ENCODE data around the gene BPIFA2.
"Not testable (repeated sequence)": the region's sequence is repeated elsewhere in the genome, so short reads cannot be mapped to it uniquely, and the experiment has no call there.

Gene BPIFA2, protein sequence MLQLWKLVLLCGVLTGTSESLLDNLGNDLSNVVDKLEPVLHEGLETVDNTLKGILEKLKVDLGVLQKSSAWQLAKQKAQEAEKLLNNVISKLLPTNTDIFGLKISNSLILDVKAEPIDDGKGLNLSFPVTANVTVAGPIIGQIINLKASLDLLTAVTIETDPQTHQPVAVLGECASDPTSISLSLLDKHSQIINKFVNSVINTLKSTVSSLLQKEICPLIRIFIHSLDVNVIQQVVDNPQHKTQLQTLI

GRCh38 chr20:33167859-33168258, at the start of gene BPIFA2:
TSS of gene BPIFA2 (plus strand) at chr20:33168159. CDS start at chr20:33169146, 987 bp downstream.
- DNase-seq: no peak

DNA sequence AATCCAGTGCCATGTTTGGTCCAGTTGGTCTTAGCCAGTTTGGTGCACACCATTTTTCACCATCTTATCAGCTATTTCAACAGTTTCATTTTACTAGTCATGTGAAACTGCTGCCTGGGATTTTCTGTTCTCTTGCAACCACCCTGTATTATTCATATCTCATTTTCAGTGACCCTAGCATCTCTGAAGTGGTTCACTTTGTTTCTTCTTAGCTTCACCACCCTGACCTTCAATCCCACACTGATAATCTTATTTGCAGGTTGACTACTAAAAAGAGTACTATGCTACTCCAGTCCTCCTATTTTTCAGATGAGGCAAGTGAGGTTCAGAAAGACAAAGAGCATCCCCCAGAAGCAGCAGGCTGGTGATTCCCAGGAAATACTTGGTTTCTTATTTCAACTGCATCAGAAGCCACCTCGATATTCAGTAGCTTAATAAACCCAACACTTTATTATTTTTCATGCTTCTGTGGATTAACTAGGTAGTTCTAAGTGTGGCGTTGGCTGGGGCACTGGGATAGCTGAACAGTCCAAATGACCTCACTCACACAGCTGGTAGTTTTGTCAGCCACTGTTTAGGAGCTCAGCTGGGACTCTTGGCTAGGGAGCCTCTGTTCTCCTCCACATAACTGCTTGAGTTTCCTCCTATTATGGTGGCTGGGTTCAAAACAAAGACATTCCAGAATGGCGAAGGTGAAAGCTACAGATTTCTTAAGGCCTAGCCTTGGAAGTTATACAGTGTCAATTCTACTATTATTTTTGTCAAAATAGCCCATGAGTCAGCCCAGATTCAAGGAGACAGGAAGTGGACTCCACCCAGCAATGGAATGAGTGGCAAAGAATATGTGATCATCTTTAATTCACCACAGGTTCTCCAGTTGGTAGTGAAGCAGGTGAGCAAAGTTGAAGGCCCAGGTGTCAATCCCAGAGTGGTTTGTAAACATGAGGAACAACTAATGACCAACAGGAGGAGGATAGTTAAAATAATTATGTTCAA, 47.9 kb upstream of the BPIFA2 start:
- no peak for DNase-seq

- no peak for DNase-seq
Measured at GRCh38 chr20:33120934-33121333, 47.0 kb upstream of the BPIFA2 start.

GRCh38 chr20:33122297-33122696, 45.7 kb upstream of the BPIFA2 start:
- DNase-seq: not testable (repeated sequence)

GRCh38 chr20:33124261-33124660, 43.7 kb upstream of the BPIFA2 start:
- DNase-seq: no peak

DNA sequence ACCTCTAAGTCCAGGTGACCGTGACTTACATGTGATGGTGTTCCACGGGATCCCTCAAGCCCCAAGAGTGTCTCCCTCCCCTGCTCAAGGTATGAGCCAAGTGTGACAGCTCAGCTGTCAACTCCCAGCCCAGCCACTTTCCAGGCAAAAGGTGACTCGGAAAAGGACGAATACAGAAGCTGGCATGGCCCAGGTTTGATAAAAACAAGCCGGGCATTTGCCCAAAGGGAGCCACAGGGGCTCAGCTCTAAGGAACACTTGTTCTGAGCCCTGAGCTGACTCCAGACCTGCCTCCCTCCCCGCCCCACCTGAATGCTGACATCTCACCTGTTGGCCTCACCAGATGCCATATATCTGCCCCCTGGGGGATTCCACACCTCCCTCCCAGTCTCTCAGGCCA, 43.0 kb upstream of the BPIFA2 start:
- no peak for DNase-seq

DNA sequence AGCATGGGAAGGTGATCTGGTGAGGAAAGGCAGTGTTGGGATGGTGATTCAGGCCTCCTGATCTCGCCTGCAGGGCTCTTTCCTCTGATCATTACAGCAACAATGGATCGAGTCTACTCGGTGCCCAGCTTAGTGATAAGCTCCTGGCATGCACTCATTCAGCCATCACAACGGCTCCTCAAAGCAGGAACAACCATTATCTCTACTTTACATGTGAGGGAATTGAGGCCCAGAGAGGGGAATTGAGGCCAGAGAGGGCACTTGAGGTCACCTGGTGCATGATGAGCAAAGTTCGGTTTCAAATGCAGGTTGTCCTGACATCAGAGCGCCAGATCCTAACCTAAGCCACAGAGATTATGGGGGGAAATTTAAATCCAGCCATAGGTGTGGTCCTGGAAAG, 42.0 kb upstream of the BPIFA2 start:
- DNase-seq: no peak

DNA sequence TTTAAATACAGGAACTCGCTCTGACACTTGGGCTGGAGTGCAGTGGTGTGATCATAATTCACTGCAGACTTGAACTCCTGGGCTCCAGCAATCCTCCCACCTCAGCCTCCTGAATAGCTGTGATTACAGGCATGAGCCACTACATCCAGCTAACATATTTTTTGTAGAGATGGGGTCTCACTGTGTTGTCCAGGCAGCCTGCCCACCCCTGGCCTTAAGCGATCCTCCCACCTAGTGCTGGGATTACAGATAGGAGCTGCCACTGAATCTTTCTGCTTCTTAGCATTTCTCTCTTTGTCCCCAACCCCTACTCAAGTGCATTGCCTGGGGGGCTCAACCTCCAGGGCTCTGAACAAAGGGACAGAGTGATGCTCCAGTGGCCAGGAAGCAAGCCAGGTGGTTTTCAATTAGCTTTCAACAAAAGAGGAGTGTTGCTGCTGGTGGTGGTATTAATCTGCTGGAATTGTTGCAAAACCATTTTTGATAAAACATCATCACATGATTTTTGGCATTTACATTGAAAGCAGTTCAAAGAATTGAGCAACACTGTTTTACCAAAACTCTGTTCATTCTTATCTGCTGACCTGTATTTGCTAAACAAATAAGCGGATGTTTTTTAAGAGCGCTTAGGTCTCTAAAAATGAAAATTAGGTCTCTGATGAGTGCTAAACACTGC, 40.4 kb upstream of the BPIFA2 start:
- DNase-seq: no peak

DNA sequence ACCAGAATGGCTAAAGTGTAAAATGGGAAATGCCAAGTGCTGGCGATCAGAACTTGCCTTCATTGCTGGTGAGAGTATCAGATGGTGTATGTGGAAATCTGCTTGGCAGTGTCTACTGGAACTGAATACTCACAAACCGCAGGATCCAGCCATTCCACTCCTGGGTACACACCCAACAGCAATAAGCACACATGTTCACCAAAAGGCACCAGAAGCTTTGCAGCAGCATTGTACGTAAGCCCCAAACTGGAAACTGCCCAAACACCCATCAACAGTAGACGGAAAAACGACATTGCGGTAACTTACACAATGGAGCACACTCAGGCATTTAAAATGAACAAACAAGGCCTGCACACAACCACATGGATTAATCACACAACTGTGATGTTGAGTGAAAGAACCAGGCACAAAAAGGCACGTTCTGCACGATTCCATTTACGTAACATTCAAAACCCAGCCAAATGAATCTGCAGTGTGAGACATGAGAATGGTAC, 37.3 kb upstream of the BPIFA2 start:
- no peak for DNase-seq

DNA sequence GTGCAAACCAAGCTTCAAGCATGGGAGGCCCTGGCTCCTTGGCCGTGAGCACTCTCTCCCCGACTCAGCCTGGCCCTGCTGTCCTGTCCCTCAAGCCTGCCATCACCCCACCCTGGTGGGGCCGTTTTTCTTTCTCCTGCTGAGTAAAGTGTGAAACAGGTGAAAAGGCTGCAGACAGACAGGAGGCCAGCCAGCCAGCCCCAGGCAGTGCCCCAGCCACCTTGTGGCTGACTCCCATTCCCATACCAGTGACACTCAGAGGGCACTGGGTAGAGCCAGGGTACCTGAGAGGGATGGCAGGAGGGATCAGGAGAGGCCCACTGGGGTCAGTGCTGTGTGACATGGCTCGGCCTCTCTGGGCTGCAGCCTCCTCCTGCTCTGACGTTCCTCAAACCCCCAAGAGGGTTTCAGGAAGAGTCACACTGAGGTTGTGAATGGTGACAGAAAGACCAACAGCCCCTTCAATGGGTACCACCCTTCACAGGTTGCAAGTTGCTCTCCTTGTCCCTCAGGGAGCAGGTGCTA, 35.9 kb upstream of the BPIFA2 start:
- no peak for DNase-seq

- no peak for DNase-seq
Measured at GRCh38 chr20:33132513-33133372, 35.2 kb upstream of the BPIFA2 start.

GRCh38 chr20:33133373-33133941, 34.5 kb upstream of the BPIFA2 start:
- DNase-seq: no peak

- DNase-seq: no peak
Measured at GRCh38 chr20:33137195-33137594, 30.8 kb upstream of the BPIFA2 start.

DNA sequence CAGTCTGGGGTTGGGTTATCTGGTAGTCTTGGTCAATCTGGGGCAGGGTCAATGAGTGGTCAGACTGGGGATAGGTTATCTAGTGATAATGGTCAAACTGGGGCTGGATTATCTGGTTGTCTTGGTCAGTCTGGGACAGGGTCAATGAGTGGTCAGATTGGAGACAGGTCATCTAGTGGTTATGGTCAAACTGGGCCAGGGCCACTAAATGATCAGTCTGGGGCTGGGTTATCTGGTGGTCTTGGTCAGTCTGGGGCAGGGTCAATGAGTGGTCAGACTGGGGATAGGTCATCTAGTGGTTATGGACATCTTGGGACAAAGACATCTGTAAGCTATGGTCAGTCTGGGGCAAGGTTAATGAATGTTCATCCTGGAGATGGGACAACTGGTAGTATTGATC, 28.5 kb upstream of the BPIFA2 start:
- no peak for DNase-seq

GRCh38 chr20:33145521-33145920, 22.4 kb upstream of the BPIFA2 start:
- DNase-seq: no peak

- no peak for DNase-seq
Measured at GRCh38 chr20:33147299-33147698, 20.7 kb upstream of the BPIFA2 start.

DNA sequence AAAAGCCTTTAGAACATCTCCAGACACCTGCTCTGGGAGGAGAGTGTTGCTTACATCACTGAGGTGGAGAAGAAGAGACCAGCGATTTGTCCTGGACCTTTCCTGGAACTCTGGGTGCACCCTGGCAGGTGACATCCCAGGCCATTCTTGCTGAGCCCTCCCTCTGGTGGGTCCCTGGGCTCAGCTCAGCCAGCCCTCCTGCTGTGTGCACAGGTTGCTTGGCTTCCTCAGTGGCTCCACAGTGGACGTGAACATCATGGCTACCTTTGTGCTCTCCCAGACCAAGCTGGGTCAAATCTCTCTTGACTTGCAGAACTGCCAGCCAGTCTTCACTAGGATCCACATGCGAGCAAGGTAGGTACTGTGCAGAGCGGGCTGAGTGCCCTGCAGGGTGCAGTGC, 19.9 kb upstream of the BPIFA2 start:
- no peak for DNase-seq

GRCh38 chr20:33154252-33154651, 13.7 kb upstream of the BPIFA2 start:
- no peak for DNase-seq

- no peak for DNase-seq
Measured at GRCh38 chr20:33158637-33159385, 9.1 kb upstream of the BPIFA2 start.

DNA sequence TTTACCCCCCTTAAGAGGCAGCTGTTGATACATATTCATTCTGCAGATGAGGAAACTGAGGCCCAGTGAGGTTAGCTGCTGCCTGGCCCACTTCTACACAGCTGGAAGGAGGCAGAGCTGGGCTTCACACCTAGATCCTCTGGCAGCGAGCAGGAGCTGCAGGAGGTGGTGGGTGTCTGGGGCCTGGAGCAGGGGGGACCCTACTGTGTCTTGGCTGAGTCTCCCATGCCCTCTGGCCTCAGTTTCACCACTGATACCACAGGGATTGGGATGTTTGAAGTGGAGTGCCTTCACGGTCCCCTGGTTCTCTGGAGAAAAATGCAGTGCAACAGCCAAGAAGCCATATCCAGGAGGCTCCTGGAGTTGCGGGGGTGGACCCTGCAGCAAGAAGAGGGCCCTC, 8.2 kb upstream of the BPIFA2 start:
- DNase-seq: no peak

- DNase-seq: no peak
Measured at GRCh38 chr20:33160681-33161080, 7.3 kb upstream of the BPIFA2 start.

Measured in activated CD4-positive, alpha-beta T cell treated with anti-CD3 and anti-CD28 coated beads, Interleukin-2, amount 50 U/mL, for 1 hour (primary cell).